ENCODE data around the gene TMEM179.

- no peak for TF ChIP-seq CTCF (IDR thresholded peaks at IDR 0.05)
- no peak for TF ChIP-seq POLR2A (IDR thresholded peaks at IDR 0.05)
These were observed 44.0 kb downstream of the TMEM179 start for GRCh38 chr14:104560586-104560945.

Measured in lower leg skin (tissue), 3 donors.